HEK293 (cell line): ENCODE results near the gene SLF2.

ENCODE experiments used
- CTCF ChIP-seq: fragments of 450-650 bp; formaldehyde crosslinking; IDR thresholded peaks from 2 replicates; pipeline ENCODE4 v1.5.1; 2016; ENCODE audit warnings: missing biosample characterization, missing genetic modification characterization
- SALL2 ChIP-seq: fragments of 450-650 bp; formaldehyde crosslinking; IDR thresholded peaks from 2 replicates; pipeline ENCODE4 v1.5.0; 2017; ENCODE audit warnings: missing biosample characterization, mild to moderate bottlenecking, missing genetic modification characterization, borderline replicate concordance
- SP2 ChIP-seq: fragments of 450-650 bp; formaldehyde crosslinking; IDR thresholded peaks from 2 replicates; pipeline ENCODE4 v1.5.1; 2016; ENCODE audit warnings: missing biosample characterization, missing genetic modification characterization
- YY1 ChIP-seq: fragments of 450-650 bp; formaldehyde crosslinking; IDR thresholded peaks from 2 replicates; pipeline ENCODE4 v1.5.1; 2018; ENCODE audit warnings: missing biosample characterization, missing genetic modification characterization
- ZBTB20 ChIP-seq: fragments of 450-650 bp; formaldehyde crosslinking; IDR thresholded peaks from 2 replicates; pipeline ENCODE4 v1.5.1; 2016; ENCODE audit warnings: missing biosample characterization, missing genetic modification characterization
- ZBTB26 ChIP-seq: fragments of 450-650 bp; formaldehyde crosslinking; optimal IDR thresholded peaks from 2 replicates; pipeline ENCODE3; 2016; ENCODE audit warnings: missing biosample characterization, mild to moderate bottlenecking, missing genetic modification characterization
- ZBTB6 ChIP-seq: fragments of 450-650 bp; formaldehyde crosslinking; IDR thresholded peaks from 2 replicates; pipeline ENCODE4 v1.5.1; 2017; ENCODE audit warnings: missing biosample characterization, missing genetic modification characterization
- ZIC2 ChIP-seq: fragments of 450-650 bp; formaldehyde crosslinking; IDR thresholded peaks from 2 replicates; pipeline ENCODE4 v1.5.1; 2016; ENCODE audit warnings: missing biosample characterization, missing genetic modification characterization
- ZNF398 ChIP-seq: fragments of 450-650 bp; formaldehyde crosslinking; IDR thresholded peaks from 2 replicates; pipeline ENCODE4 v1.5.1; 2017; ENCODE audit warnings: missing biosample characterization, missing genetic modification characterization
- ZNF514 ChIP-seq: fragments of 450-650 bp; formaldehyde crosslinking; IDR thresholded peaks from 2 replicates; pipeline ENCODE4 v1.5.1; 2016; ENCODE audit warnings: missing biosample characterization, missing genetic modification characterization
- ZNF785 ChIP-seq: fragments of 450-650 bp; formaldehyde crosslinking; IDR thresholded peaks from 2 replicates; pipeline ENCODE4 v1.5.1; 2016; ENCODE audit warnings: missing biosample characterization, missing genetic modification characterization

GRCh38 chr10:100882252-100882651, 30.5 kb upstream of the SLF2 start:
- TF ChIP-seq ZIC2 (tag by site-specific recombination) (no peak), ZBTB26 (tag by site-specific recombination) (no peak), ZNF785 (tag by site-specific recombination) (no peak), CTCF (no peak), YY1 (tag by site-specific recombination) (no peak), ZBTB20 (no peak), ZBTB6 (tag by site-specific recombination) (no peak), ZNF398 (tag by site-specific recombination) (no peak), SALL2 (tag by site-specific recombination) (no peak), ZNF514 (tag by site-specific recombination) (no peak), SP2 (no peak)
